WERI-Rb-1 (cell line): ENCODE measurements around the gene UXS1.
"Not testable (repeated sequence)": the region's sequence is repeated elsewhere in the genome, so short reads cannot be mapped to it uniquely, and the experiment has no call there.

ENCODE experiments used
- DNase-seq: peaks from one replicate; pipeline ENCODE4 v3.0.0-alpha.2; 2020
- H3K27ac ChIP-seq: fragments of 250-450 bp; sonication (Bioruptor Pico); 2 replicates; pipeline ENCODE4 v1.5.1; 2020; ENCODE audit warnings: mild to moderate bottlenecking, moderate library complexity
- H3K27me3 ChIP-seq: fragments of 250-450 bp; sonication (Bioruptor Pico); 2 replicates; pipeline ENCODE4 v1.5.1; 2021; ENCODE audit warnings: mild to moderate bottlenecking, low read depth, moderate library complexity; ENCODE audit not compliant: insufficient read depth, severe bottlenecking
- H3K36me3 ChIP-seq: fragments of 250-450 bp; sonication (Bioruptor Pico); 2 replicates; pipeline ENCODE4 v1.5.1; 2020; ENCODE audit warnings: mild to moderate bottlenecking, moderate library complexity
- H3K4me3 ChIP-seq: 2 replicates; pipeline ENCODE4 v1.5.1; 2011; ENCODE audit warnings: low read depth, mild to moderate bottlenecking, control low read depth, low read length
- H3K9me3 ChIP-seq: fragments of 250-450 bp; sonication (Bioruptor Pico); 2 replicates; pipeline ENCODE4 v1.5.1; 2021; ENCODE audit warnings: mild to moderate bottlenecking, moderate library complexity; ENCODE audit not compliant: severe bottlenecking
- TF ChIP-seq, protein P1 (sequence below): IDR thresholded peaks from 2 replicates; pipeline ENCODE4 v1.5.1; 2011; ENCODE audit warnings: low read depth, mild to moderate bottlenecking, control low read depth, inconsistent platforms, low read length

Gene UXS1

DNA sequence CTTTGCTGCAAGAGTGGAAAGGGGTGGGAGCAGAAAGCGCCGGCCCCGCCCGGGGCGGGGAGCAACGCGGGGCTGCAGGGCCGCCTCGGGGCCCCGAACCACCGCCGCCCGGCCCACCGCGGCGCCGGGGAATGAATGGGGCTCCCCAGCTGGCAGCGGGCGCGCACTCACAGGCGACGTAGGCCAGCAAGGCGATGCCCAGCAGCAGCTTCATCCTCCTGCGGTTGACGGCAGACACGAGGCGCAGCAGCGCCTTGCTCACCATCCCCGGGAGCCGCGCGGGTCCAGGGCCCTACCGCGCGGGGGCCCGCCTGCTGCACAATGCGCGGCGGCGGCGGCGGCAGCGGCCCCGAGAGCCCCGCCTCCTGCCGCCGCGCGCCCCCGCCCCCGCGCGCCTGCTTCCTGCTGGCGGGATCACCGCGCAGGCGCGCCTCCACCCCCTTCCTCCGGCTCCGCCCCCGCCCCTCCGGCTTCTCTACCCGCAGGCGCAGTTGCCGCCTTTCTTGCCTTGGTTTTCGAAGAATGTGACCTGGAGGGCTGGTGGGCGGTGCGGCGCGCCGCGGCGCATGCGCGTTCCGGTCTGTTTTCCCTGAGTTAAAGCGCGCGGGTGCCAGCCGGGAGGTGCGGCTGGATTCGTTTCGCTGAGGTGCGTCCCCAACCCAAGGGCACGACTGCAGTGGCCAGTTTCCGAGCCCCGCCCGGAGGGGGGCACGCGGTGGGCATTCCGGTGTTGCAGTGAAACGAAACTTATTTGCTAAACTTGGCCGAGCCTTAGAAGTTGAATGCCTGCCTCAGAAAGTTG, at the start of gene UXS1:
TSS of gene UXS1 (minus strand) at position 325 of the 802 bp plus-strand sequence. CDS start at position 265, 60 bp downstream.
- Histone ChIP-seq H3K27ac (peak within 1 kb of the TSS; percentile 82), H3K4me3 (peak within 1 kb of the TSS; percentile 92)
- TF ChIP-seq, protein P1, sequence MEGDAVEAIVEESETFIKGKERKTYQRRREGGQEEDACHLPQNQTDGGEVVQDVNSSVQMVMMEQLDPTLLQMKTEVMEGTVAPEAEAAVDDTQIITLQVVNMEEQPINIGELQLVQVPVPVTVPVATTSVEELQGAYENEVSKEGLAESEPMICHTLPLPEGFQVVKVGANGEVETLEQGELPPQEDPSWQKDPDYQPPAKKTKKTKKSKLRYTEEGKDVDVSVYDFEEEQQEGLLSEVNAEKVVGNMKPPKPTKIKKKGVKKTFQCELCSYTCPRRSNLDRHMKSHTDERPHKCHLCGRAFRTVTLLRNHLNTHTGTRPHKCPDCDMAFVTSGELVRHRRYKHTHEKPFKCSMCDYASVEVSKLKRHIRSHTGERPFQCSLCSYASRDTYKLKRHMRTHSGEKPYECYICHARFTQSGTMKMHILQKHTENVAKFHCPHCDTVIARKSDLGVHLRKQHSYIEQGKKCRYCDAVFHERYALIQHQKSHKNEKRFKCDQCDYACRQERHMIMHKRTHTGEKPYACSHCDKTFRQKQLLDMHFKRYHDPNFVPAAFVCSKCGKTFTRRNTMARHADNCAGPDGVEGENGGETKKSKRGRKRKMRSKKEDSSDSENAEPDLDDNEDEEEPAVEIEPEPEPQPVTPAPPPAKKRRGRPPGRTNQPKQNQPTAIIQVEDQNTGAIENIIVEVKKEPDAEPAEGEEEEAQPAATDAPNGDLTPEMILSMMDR = 0 out of 2 replicates have a peak, but pooled peaks have one; percentile 0

DNA sequence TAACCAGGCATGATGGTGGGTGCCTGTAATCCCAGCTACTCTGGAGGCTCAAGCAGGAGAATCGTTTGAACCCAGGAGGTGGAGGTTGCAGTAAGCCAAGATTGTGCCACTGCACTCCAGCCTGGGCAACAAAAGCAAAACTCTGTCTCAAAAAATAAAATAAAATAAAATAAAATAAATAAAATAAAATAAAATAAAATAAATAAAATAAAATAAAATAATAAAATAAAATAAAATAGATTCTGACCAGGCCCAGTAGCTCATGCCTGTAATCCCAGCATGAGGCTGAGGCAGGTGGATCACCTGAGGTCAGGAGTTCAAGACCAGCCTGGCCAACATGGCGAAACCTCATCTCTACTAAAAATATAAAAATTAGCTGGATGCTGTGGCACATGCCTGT, 45.4 kb upstream of the UXS1 start:
- H3K4me3 ChIP-seq, H3K36me3 ChIP-seq, H3K27ac ChIP-seq, H3K27me3 ChIP-seq, DNase-seq: not testable (repeated sequence)
- peaks cover 10% of the 10 kb centered on the region for H3K9me3 ChIP-seq

More for the DNA sequence above, at the start of gene UXS1:
- Histone ChIP-seq H3K36me3 (peaks cover 9% of the 10 kb centered on the region), H3K27me3 (no peaks in the 10 kb centered on the region), H3K9me3 (no peaks in the 10 kb centered on the region)
- peak; percentile 98 for DNase-seq

DNA sequence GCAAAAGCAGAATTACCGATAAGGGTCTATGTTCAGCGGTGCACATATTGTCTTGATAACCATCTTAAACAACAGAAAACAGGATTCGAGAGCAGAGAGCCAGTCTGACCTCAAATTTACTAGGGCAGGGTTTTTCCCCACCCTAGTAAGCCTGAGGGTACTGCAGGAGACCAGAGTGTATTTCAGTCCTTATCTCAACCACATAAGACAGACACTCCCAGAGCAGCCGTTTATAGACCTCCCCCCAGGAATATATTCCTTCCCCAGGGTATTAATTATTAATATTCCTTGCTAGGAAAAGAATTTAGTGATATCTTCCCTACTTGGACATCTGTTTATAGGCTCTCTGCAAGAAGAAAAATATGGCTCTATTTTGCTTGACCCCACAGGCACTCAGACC, 41.3 kb upstream of the UXS1 start:
- not testable (repeated sequence) for H3K36me3 ChIP-seq, H3K4me3 ChIP-seq, H3K27me3 ChIP-seq, H3K27ac ChIP-seq, DNase-seq
- H3K9me3 ChIP-seq = peaks cover 10% of the 10 kb centered on the region

GRCh38 chr2:106233350-106233706, 39.2 kb upstream of the UXS1 start:
- DNase-seq = no peak
- H3K36me3 ChIP-seq = no peaks in the 10 kb centered on the region
- H3K4me3 ChIP-seq = no peak overlapping the region
- H3K27ac ChIP-seq = no peak overlapping the region
- no peaks in the 10 kb centered on the region for H3K27me3 ChIP-seq
- H3K9me3 ChIP-seq = peaks cover 10% of the 10 kb centered on the region
- TF ChIP-seq, protein P1 = no peak

DNA sequence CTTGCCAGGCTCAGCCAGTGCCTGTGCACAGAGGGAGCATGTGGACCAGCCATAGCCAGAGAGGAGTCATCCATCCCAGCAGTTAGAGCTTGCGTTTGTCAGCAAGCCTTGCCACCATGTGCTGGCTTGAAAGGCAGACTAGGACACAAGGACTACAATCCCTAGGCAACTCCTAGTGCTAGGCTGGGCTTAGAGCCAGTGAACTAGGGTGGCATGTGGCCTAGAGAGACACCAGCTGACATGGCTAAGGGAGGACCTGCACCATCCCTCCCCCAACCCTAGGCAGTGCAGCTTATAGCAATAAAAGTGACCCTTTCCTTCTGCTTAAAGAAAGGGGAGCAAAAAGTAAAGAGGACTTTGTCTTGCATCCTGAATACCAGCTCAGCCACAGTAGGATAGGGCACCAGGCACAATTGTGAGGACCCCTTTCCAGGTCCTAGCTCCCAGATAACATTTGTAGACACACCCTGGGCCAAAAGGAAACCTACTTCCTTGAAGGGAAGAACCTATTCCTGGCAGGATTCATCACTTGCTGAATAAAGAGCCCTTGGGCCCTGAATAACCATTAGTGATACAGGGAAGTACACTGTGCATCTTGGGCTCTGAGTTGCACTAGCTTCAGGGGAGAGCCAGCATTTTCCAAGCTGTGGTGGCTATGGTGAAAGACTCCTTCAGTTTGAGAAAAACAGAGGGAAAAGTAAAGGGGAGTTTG, 38.7 kb upstream of the UXS1 start:
- TF ChIP-seq, protein P1 = no peak
- H3K27me3 ChIP-seq = no peaks in the 10 kb centered on the region
- no peak overlapping the region for H3K27ac ChIP-seq

GRCh38 chr2:106223347-106223746, 29.2 kb upstream of the UXS1 start:
- no peak overlapping the region for H3K27ac ChIP-seq
- no peaks in the 10 kb centered on the region for H3K27me3 ChIP-seq
- no peaks in the 10 kb centered on the region for H3K9me3 ChIP-seq
- no peak overlapping the region for H3K4me3 ChIP-seq
- no peak for DNase-seq
- no peaks in the 10 kb centered on the region for H3K36me3 ChIP-seq
- TF ChIP-seq, protein P1 = no peak

More for the DNA sequence above, 38.7 kb upstream of the UXS1 start:
- Histone ChIP-seq H3K36me3 (no peaks in the 10 kb centered on the region), H3K9me3 (peaks cover 10% of the 10 kb centered on the region), H3K4me3 (no peak overlapping the region)
- no peak for DNase-seq

GRCh38 chr2:106222057-106222456, 28.0 kb upstream of the UXS1 start:
- H3K27ac ChIP-seq, DNase-seq, H3K36me3 ChIP-seq, H3K27me3 ChIP-seq, H3K9me3 ChIP-seq, H3K4me3 ChIP-seq: not testable (repeated sequence)
